H9 (cell line): ENCODE measurements around the gene NACC1. TPM values are rescaled to one million over a fixed set of nuclear protein-coding genes. Genes with fewer than 3 reads are reported as not detected.

Experiments
- DNase-seq: peaks from one replicate; pipeline ENCODE4 v3.0.0-alpha.2; 2017
- H2AFZ ChIP-seq: one replicate; pipeline ENCODE4 v1.6.1; 2013; ENCODE audit warnings: mild to moderate bottlenecking, low read length, control low read depth, moderate library complexity
- H2AK5ac ChIP-seq: 2 replicates; pipeline ENCODE4 v1.6.1; 2013; ENCODE audit warnings: low read length, control low read depth, mixed read lengths; ENCODE audit not compliant: insufficient read length
- H2BK120ac ChIP-seq: one replicate; pipeline ENCODE4 v1.6.1; 2013; ENCODE audit warnings: low read depth, mild to moderate bottlenecking, low read length, control low read depth, inconsistent platforms; ENCODE audit not compliant: poor library complexity, severe bottlenecking
- H2BK12ac ChIP-seq: 2 replicates; pipeline ENCODE4 v1.6.1; 2013; ENCODE audit warnings: low read length, control low read depth, mixed read lengths, low read depth; ENCODE audit not compliant: insufficient read length
- H2BK15ac ChIP-seq: 2 replicates; pipeline ENCODE4 v1.6.1; 2013; ENCODE audit warnings: low read depth, low read length, control low read depth
- H2BK20ac ChIP-seq: one replicate; pipeline ENCODE4 v1.6.1; 2013; ENCODE audit warnings: low read depth, mild to moderate bottlenecking, low read length, control low read depth, inconsistent platforms; ENCODE audit not compliant: poor library complexity, severe bottlenecking
- H2BK5ac ChIP-seq: 2 replicates; pipeline ENCODE4 v1.6.1; 2013; ENCODE audit warnings: low read length, control low read depth, mixed read lengths; ENCODE audit not compliant: insufficient read length
- H3K14ac ChIP-seq: 2 replicates; pipeline ENCODE4 v1.6.1; 2013; ENCODE audit warnings: low read length, control low read depth; ENCODE audit not compliant: insufficient read depth
- H3K18ac ChIP-seq: 2 replicates; pipeline ENCODE4 v1.6.1; 2013; ENCODE audit warnings: low read depth, mild to moderate bottlenecking, mixed read lengths, low read length, control low read depth; ENCODE audit not compliant: insufficient read length
- H3K23ac ChIP-seq: 2 replicates; pipeline ENCODE4 v1.6.1; 2013; ENCODE audit warnings: low read length, control low read depth, mixed read lengths, low read depth; ENCODE audit not compliant: insufficient read length
- H3K23me2 ChIP-seq: 2 replicates; pipeline ENCODE4 v1.6.1; 2013; ENCODE audit warnings: low read depth, mild to moderate bottlenecking, mixed read lengths, low read length, control low read depth; ENCODE audit not compliant: insufficient read length, poor library complexity, severe bottlenecking
- H3K27ac ChIP-seq: 2 replicates; pipeline ENCODE4 v1.5.1; 2013; ENCODE audit warnings: low read length, control low read depth, mixed read lengths, low read depth; ENCODE audit not compliant: insufficient read length
- H3K27me3 ChIP-seq: 2 replicates; pipeline ENCODE4 v1.6.1; 2013; ENCODE audit warnings: low read length, control low read depth, inconsistent platforms; ENCODE audit not compliant: insufficient read depth
- H3K4ac ChIP-seq: 2 replicates; pipeline ENCODE4 v1.6.1; 2013; ENCODE audit warnings: low read depth, mild to moderate bottlenecking, control low read depth, inconsistent platforms, low read length, moderate library complexity
- H3K4me1 ChIP-seq: 2 replicates; pipeline ENCODE4 v1.6.1; 2013; ENCODE audit warnings: low read length, control low read depth, inconsistent platforms; ENCODE audit not compliant: insufficient read depth
- H3K4me2 ChIP-seq: 2 replicates; pipeline ENCODE4 v1.6.1; 2013; ENCODE audit warnings: low read length, control low read depth, mixed read lengths; ENCODE audit not compliant: insufficient read length, insufficient read depth
- H3K56ac ChIP-seq: 2 replicates; pipeline ENCODE4 v1.6.1; 2013; ENCODE audit warnings: low read depth, mild to moderate bottlenecking, mixed read lengths, low read length, control low read depth; ENCODE audit not compliant: insufficient read length
- H3K79me1 ChIP-seq: 2 replicates; pipeline ENCODE4 v1.6.1; 2013; ENCODE audit warnings: low read depth, mild to moderate bottlenecking, moderate library complexity, low read length, control low read depth, inconsistent platforms; ENCODE audit not compliant: insufficient read depth, poor library complexity, severe bottlenecking
- H3K79me2 ChIP-seq: 2 replicates; pipeline ENCODE4 v1.6.1; 2013; ENCODE audit warnings: low read length, control low read depth, inconsistent platforms; ENCODE audit not compliant: insufficient read depth
- H3K9ac ChIP-seq: 2 replicates; pipeline ENCODE4 v1.6.1; 2013; ENCODE audit warnings: low read length, control low read depth, mixed read lengths; ENCODE audit not compliant: insufficient read length; ENCODE audit errors: extremely low read depth
- H3K9me3 ChIP-seq: one replicate; pipeline ENCODE4 v1.6.1; 2013; ENCODE audit warnings: low read depth, low read length, inconsistent platforms; ENCODE audit not compliant: control insufficient read depth
- H3T11ph ChIP-seq: one replicate; pipeline ENCODE4 v1.6.1; 2013; ENCODE audit warnings: mild to moderate bottlenecking, low read length, control low read depth, inconsistent platforms
- H4K20me1 ChIP-seq: one replicate; pipeline ENCODE4 v1.6.1; 2013; ENCODE audit not compliant: control insufficient read depth, insufficient read length, insufficient read depth
- H4K5ac ChIP-seq: 2 replicates; pipeline ENCODE4 v1.6.1; 2013; ENCODE audit warnings: low read depth, mild to moderate bottlenecking, mixed read lengths, low read length, control low read depth; ENCODE audit not compliant: insufficient read length
- H4K8ac ChIP-seq: replicated peaks from 2 replicates; pipeline ENCODE4 v1.6.1; 2013; ENCODE audit warnings: low read length, control low read depth, mixed read lengths, low read depth; ENCODE audit not compliant: insufficient read length
- H4K91ac ChIP-seq: 2 replicates; pipeline ENCODE4 v1.6.1; 2013; ENCODE audit warnings: low read depth, mild to moderate bottlenecking, moderate library complexity, mixed read lengths, low read length, control low read depth; ENCODE audit not compliant: insufficient read length
- H3K27ac Mint-ChIP-seq, 3 experiments: 2 replicates in 2 of 3; 3 replicates in 1 of 3; pipeline ENCODE4 v1.8.0; 2020 to 2021; ENCODE audit warnings: mixed read lengths in 3 of 3, mild to moderate bottlenecking in 1 of 3, moderate library complexity in 1 of 3
- H3K27me3 Mint-ChIP-seq: 2 replicates; pipeline ENCODE4 v1.8.0; 2021; ENCODE audit warnings: low read depth, mild to moderate bottlenecking, moderate library complexity, mixed read lengths
- H3K36me3 Mint-ChIP-seq, 3 experiments: 2 replicates in 2 of 3; 3 replicates in 1 of 3; pipeline ENCODE4 v1.8.0; 2020 to 2021; ENCODE audit warnings: low read depth in 3 of 3, mixed read lengths in 3 of 3; ENCODE audit not compliant: insufficient read depth in 1 of 3
- H3K4me1 Mint-ChIP-seq, 2 experiments: 2 replicates each; pipeline ENCODE4 v1.8.0; 2020; ENCODE audit warnings: mixed read lengths in 2 of 2
- H3K4me3 Mint-ChIP-seq, 2 experiments: 2 replicates in 1 of 2; 3 replicates in 1 of 2; pipeline ENCODE4 v1.8.0; 2020 to 2021; ENCODE audit warnings: mild to moderate bottlenecking in 2 of 2, mixed read lengths in 2 of 2, moderate library complexity in 1 of 2
- H3K9me3 Mint-ChIP-seq, 2 experiments: 2 replicates in 1 of 2; 3 replicates in 1 of 2; pipeline ENCODE4 v1.8.0; 2020; ENCODE audit warnings: mild to moderate bottlenecking in 2 of 2, mixed read lengths in 2 of 2, moderate library complexity in 1 of 2
- CTCF ChIP-seq: fragments of 200-600 bp; sonication (generic); conservative IDR thresholded peaks from 3 replicates; pipeline ENCODE4 v1.8.0; 2021; ENCODE audit warnings: antibody characterized with exemption, mild to moderate bottlenecking
- WGBS: extraction: QIAGEN DNeasy Blood & Tissue Kit; methylation state at CpG from one replicate; pipeline ENCODE4 v1.1.7; 2013; ENCODE audit warnings: missing lambda C conversion rate, low lambda C conversion rate, mixed read lengths; ENCODE audit not compliant: insufficient read length; ENCODE audit errors: extremely low coverage; 5-methylcytosine and 5-hydroxymethylcytosine counted together
- total RNA-seq: library from RNA; stranded (reverse); gene quantifications from 2 replicates; pipeline ENCODE4 v1.2.1, GENCODE V29; 2021

Gene NACC1
- total RNA-seq, 1 experiment from 2014 or later, result 198 TPM

- no peak overlapping the region for H3T11ph ChIP-seq
- no peak overlapping the region for H2AFZ ChIP-seq
- H2AK5ac ChIP-seq, result no peak overlapping the region
- no peaks in the 10 kb centered on the region for H3K9me3 Mint-ChIP-seq
- H3K4me1 Mint-ChIP-seq, result peaks cover 0 to 24% of the 10 kb centered on the region in 2 experiments; a peak in 2 of 4 replicates
- no peak overlapping the region for H3K56ac ChIP-seq
- H3K79me2 ChIP-seq, result no peaks in the 10 kb centered on the region
- no peaks in the 10 kb centered on the region for H3K79me1 ChIP-seq
- no peak overlapping the region for H4K8ac ChIP-seq
- no peak overlapping the region for H3K23ac ChIP-seq
- H4K91ac ChIP-seq, result no peak overlapping the region
- H3K36me3 Mint-ChIP-seq, result peaks cover 0 to 1% (median 0%) of the 10 kb centered on the region in 3 experiments; a peak in 1 of 7 replicates
- no CpG with 5 or more reads among the region's 9 CpGs for WGBS
- no peak overlapping the region for H3K9ac ChIP-seq
- no peaks in the 10 kb centered on the region for H3K23me2 ChIP-seq
- H3K27ac ChIP-seq, result no peak overlapping the region
- no peak overlapping the region for H3K14ac ChIP-seq
- H3K27ac Mint-ChIP-seq, result 0 out of 7 replicates have a peak overlapping the region, but pooled peaks of 1 of the 3 experiments have one; percentile 31
- H3K18ac ChIP-seq, result no peak overlapping the region
- no peak for TF ChIP-seq CTCF
- no peaks in the 10 kb centered on the region; the same call in 1 of the 2 replicates for H3K27me3 ChIP-seq
- no peak overlapping the region for H3K4me2 ChIP-seq
- H4K20me1 ChIP-seq, result no peaks in the 10 kb centered on the region
- H3K9me3 ChIP-seq, result no peaks in the 10 kb centered on the region
- H3K27me3 Mint-ChIP-seq, result peaks cover 75% of the 10 kb centered on the region
- H2BK12ac ChIP-seq, result no peak overlapping the region
- no peak overlapping the region for H3K4me3 Mint-ChIP-seq
- no peak overlapping the region for H4K5ac ChIP-seq
- H2BK5ac ChIP-seq, result no peak overlapping the region
- no peak overlapping the region for H3K4ac ChIP-seq
- H2BK15ac ChIP-seq, result no peak overlapping the region
- H2BK20ac ChIP-seq, result no peak overlapping the region
- no peak for DNase-seq
- no peaks in the 10 kb centered on the region for H3K4me1 ChIP-seq
- no peak overlapping the region for H2BK120ac ChIP-seq
Measured at GRCh38 chr19:13071444-13072187, 46.4 kb upstream of the NACC1 start.
